ENCODE results near the gene MPDU1.
A peak's percentile ranks its signal among the peaks of the same experiment; 100 is the strongest.
"Not testable (repeated sequence)": the region's sequence is repeated elsewhere in the genome, so short reads cannot be mapped to it uniquely, and the experiment has no call there.

Gene MPDU1

GRCh38 chr17:7620835-7621234 is 37.2 kb downstream of the MPDU1 start:
- no peak for DNase-seq

- DNase-seq: no peak
Measured at GRCh38 chr17:7623661-7624060, 40.0 kb downstream of the MPDU1 start.

DNA sequence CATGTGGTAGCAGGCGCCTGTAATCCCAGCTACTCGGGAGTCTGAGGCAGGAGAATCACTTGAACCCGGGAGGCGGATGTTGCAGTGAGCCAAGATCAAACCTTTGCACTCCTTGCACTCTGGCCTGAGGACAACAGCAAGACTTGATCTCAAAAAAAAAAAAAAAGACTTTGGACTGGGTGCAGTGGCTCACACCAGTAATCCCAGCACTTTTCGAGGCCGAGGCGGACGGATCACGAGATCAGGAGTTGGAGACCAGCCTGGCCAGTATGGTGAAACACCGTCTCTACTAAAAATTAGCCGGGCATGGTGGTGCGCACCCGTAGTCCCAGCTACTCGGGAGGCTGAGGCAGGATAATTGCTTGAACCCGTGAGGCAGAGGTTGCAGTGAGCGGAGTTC is 42.1 kb downstream of the MPDU1 start:
- DNase-seq: not testable (repeated sequence)

GRCh38 chr17:7626307-7626706 is 42.7 kb downstream of the MPDU1 start:
- DNase-seq: no peak

GRCh38 chr17:7626956-7627249 is 43.3 kb downstream of the MPDU1 start:
- no peak for DNase-seq

- peak; percentile 98 for DNase-seq
Measured at GRCh38 chr17:7627250-7628121, 43.8 kb downstream of the MPDU1 start, which contains the start of gene SAT2. SAT2 (minus strand) TSS chr17:7627821; CDS start chr17:7627635, 186 bp downstream.

DNA sequence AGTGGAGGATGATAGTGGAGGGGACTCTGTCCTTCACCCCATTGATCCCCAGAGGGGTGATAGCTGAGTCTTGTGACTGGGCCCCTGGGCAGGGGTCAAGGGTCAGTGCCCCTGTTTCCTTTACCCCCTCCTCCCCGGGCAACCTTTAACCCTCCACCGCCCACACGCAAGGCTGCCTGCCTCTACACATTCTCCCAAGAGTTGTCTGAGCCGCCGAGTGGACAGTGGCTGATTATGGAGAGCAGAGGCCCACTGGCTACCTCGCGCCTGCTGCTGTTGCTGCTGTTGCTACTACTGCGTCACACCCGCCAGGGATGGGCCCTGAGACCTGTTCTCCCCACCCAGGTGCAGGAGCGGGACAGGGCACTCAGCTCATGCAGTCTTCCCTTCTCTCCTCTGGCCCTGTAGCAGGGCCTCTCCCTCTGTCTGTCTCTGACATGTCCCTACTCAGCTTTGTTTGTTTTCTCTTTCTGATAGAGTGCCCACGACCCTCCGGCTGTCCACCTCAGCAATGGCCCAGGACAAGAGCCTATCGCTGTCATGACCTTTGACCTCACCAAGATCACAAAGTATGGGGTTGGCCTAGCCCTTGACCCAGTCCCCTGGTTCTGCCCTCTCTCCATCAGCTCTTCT is 46.4 kb downstream of the MPDU1 start, which contains the start of gene SHBG:
Gene SHBG, plus strand, starts transcription at position 197 of the 633 bp plus-strand sequence. Its CDS starts 38 bp downstream, at position 235.
- DNase-seq: no peak

DNA sequence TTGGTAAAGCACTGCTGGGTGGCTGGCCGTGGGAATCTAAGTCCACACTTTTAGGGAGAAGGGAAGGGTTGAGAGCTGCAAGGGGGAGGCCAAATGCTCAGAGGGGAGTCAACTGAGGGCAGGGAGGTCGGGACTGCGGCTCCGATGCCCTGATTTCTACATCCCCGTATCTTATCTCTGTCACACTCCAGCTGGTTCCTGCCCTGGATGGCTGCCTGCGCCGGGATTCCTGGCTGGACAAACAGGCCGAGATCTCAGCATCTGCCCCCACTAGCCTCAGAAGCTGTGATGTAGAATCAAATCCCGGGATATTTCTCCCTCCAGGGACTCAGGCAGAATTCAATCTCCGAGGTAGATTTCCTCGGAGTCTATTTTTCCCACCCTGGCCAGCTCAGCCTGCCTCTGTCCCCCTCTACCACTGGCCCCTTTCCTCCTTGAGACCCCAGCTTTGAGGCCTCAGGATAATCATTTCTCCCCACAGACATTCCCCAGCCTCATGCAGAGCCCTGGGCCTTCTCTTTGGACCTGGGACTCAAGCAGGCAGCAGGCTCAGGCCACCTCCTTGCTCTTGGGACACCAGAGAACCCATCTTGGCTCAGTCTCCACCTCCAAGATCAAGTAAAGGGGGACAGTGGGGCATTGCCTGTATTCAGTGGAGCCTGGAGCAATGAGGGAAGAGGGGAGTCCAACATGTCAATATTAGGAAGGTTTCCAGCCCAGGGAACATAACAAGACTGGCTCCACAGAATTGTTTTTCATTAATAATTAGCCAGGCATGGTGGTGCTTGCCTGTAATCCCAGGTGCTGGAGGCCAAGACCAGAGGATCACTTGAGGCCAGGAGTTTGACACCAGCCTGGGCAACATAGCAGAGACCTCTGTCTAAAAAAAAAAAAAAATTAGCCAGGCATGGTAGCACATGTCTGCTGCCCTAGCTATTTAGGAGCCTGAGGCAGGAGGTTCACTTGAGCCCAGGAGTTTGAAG is 48.0 kb downstream of the MPDU1 start:
- DNase-seq: no peak

GRCh38 chr17:7632492-7632894 is 48.8 kb downstream of the MPDU1 start:
- no peak for DNase-seq

DNA sequence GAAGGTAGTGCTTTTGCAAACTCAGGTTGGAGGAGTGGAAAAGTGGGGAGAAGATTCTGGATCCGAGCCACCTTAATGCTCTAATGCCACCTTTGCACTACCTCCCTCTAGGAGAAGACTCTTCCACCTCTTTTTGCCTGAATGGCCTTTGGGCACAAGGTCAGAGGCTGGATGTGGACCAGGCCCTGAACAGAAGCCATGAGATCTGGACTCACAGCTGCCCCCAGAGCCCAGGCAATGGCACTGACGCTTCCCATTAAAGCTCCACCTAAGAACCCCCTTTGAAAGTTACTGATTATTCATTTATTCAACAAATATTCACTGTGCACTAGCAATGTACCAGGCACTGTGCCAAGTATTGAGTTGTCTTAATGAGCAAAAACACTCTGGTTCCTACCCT is 49.4 kb downstream of the MPDU1 start:
- no peak for DNase-seq

DNA sequence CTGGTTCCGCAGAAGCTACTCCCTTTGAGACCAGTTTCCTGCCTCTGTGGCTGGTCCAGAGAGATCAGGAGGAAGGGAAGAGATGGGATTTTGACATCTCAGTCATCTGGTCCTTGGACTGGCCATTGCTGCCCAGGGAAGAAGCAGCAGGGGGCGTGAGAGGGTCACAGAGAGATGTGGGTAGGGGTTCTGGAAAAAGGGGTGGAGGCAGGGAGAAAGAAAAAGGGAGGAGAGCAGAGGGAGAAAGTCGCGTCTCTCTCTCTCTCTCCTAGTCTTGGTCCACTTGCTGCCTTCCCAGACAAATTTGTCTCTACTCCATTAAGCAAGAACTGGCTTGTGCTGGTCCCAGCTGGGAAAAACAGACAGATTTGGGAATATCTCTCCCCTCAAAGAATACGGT is 50.7 kb downstream of the MPDU1 start:
- DNase-seq: peak; percentile 84

GRCh38 chr17:7636163-7636562 is 52.5 kb downstream of the MPDU1 start:
- DNase-seq: no peak
